Kidney glomerular epithelial cell (primary cell): ENCODE measurements around the gene CAMKMT.

Source experiments
- DNase-seq: peaks from one replicate; lab custom pipeline; 2025; lab: John Stamatoyannopoulos, UW

Gene CAMKMT

GRCh38 chr2:44596537-44597320 is 235.0 kb downstream of the CAMKMT start:
- peak; percentile 21 for DNase-seq

DNA sequence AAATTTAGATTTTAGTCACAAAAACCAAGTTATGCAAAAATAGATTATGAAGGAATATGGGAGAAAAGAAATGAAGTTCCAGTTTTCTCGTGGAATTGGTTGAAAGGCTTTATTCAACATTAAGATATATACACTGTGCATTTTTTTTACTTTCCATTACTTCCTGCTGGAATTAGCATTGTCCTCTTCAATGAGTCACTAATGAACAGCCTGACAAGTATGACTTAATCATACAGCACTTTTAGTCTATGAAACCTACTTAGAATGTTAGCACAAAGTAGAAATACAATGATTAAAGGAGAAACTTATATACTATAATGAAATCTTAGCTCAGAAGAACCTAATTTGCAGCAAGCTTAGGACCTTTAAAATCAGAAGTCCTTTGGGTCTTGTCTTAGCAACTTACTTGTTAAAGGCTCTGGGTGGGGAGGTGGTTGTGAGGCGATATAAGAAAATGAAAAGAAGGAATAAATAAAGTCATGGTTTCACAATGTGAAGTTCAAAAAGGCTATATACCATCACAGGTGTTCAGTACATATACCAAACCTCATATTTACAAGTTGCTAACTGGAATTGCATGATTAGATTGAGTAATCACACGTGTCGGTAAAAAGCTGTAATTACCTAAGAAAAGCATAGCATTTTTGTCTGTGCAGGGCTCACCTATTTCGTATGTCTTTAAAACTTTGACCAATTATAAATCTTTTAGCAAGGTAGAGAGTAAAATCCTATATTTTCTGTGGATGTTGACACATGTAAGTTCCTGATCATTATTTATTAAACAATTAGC is 236.8 kb downstream of the CAMKMT start:
- DNase-seq = peak; percentile 8

DNA sequence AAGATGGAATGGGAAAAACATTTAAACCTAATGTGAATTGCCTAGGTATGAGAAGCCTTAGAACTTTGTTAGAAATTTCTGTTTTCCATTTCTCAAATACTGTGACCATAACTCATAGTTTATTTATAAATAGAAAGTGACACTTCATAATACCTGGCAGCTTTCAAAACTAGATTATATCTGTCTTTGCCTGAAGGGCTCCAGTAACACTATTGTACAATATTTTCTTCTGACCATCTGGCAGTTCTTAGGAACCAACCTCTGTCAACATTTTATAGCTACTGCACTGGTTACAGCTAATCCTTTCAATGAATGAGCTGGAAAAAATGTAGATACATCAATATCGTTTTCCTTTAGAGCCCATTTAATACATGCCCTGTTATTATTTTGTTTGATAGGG is 237.4 kb downstream of the CAMKMT start:
- no peak for DNase-seq

GRCh38 chr2:44602446-44602845 is 240.7 kb downstream of the CAMKMT start:
- DNase-seq = no peak

- DNase-seq = no peak
Measured at GRCh38 chr2:44605511-44605910, 243.8 kb downstream of the CAMKMT start.

- no peak for DNase-seq
Measured at GRCh38 chr2:44612276-44612675, 250.5 kb downstream of the CAMKMT start.

DNA sequence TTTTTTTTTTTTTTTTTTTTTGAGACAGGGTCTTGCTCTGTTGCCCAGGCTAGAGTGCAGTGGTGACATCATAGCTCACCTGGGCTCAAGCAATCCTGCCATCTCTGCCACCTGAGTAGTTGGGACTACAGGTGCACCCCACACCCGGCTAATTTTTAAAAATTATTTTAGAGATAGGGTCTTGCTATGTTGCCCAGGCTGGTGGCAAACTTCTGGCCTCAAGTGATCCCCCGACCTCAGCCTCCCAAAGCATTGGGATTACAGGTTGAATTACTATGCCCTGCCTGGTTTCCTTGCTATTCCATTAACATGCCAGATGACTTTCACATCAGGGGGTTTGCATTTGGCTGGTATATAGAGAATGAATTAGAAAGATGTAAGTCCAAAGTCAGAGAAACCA is 253.2 kb downstream of the CAMKMT start:
- DNase-seq = no peak

DNA sequence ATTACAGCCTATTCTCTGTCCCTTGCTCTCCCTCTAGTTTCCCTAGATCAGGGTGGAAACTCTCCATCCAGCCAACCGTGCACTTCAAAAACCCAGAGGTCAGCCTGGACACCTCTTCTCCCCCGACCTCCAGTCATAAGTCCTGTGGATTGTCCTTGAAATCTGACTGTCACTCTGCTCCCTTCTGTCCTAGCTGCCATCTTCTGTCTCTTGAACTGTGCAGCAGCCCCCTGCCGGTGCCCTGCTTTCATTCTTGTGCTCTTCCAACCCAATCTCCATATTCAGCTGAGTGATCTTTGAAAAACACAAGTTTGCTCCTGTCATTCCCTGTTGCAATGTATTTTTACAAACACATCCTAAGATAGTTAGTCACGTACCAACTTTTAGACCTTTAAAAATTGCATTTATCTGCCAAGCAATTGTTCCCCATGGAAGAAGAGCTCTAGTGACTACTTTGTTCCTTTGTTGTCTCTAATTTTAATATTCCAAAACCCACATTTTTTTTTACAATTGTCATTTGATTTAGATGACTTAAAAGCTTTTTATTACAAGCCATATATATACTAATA is 254.3 kb downstream of the CAMKMT start:
- peak; percentile 18 for DNase-seq

DNA sequence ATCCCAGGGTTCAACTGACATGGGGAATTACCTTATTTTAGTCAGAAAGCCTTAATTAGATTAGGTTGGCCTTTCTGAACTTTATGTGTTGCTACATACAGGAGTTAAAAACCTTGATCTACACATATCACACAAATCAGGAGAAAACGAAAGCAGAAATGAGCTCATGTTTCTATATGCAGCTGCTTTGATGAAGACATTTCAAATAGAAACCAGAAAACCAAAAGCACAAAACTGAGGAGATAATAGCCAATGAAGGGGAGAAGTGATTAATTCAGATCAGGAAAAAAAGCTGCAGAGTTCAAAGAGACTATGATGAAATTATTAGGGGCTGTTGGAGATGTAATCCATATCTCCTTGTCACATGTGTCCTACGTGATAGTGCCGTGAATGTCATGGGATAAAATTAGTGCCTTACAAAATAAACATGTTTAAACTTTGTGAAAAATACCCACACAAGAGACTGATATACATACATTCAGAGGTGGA is 255.0 kb downstream of the CAMKMT start:
- no peak for DNase-seq

DNA sequence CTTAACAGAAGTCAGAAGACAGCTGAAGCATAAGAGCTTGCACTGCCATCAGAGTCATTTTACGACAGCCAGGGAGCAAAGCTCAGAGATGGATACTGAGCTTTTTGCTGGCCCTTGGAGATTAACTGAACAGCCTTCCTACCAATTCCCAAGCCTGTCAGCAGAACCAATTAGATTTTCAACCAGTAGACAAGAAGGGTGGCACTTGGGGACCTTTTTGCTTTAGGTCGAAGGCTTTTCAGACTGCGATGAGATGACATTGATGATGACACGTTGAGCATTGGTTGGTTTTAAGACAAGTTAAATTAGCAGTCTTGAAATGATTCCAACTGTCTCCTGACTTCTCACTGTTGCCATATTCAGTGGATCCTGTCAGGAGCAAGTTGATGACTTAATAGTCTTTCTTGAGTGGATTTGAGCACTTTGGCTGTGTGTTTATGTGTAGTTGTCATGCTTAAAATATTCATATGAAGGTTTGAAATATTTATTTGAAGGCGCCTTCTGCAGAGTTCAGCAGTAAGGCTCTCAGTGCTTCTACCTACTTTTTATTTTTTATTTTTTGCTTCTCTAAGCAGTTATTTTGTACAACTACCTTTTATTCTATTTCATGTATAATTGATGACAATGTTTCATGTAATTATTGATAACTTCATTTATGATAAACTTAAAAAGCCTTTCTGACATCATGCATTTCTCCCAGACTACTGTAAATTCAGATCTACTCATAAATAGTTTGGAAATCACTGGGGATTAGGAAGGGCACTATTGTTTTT is 256.7 kb downstream of the CAMKMT start:
- no peak for DNase-seq

DNA sequence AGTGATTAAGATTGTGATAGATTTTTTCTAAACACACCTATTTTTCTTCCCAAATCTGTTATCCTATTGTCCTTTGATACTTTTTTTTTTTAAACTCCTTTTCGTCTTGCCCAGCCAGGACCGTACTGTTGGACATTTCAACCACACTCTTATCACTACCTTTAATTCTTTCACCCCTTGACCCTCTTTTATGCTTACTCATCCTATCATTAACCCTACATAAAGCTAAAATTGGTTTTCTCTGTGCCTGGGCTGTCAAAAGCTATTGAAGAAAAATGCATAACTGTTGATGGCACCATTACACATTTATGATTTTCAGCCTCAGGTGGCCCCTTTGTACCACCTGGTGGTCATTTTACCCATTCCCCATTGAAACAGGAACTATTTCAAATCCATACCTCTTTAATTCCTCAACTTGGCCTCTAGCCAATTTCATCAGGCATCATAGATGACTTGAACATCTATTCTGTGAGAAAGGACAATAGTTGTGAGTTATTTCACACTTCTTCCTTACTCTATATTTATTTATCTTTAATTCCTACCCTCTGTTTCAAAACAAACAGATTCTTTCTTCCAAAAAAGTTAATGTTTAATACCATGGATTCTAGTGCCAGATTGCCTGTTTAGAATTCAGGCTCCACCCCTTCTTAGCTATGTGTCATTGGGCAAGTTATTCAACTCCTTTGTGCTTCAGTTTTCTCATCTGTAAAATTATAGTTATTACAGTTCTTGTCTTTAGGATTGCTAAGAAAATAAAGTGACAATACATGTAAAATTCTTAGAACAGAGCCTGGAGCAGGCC is 258.6 kb downstream of the CAMKMT start:
- peak; percentile 27 for DNase-seq

DNA sequence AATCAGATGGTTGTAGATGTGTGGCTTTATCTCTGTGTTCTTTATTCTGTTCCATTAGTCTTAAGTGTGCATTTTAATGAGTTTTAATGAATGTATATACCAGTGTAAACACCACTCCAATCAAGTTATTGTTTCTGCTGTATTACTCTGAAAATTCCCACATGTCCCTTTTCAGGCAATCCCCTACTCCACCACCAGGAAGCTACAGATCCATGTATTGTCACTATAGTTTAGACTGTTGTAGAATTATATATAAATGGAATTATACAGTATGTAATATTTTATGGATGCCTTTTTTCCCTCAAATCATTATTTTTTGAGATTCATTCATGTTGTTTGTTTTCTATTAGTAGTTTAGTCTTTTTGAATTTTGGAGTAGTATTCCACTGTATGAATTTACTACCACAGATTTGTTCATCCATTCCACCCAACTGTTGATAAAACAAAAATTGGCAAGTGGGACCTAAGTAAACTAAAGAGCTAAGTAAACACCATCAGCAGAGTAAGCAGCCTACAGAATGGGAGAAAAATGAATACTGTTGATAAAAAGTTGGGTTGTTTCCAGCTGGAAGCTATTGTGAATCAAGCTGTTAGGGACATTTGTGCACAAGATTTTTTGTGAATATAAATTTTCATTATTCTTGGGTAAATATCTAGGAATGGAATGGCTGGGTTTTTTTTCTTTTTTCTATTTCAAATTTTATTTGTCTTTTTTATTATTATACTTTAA is 262.0 kb downstream of the CAMKMT start:
- DNase-seq = no peak

GRCh38 chr2:44628297-44628696 is 266.6 kb downstream of the CAMKMT start:
- no peak for DNase-seq

DNA sequence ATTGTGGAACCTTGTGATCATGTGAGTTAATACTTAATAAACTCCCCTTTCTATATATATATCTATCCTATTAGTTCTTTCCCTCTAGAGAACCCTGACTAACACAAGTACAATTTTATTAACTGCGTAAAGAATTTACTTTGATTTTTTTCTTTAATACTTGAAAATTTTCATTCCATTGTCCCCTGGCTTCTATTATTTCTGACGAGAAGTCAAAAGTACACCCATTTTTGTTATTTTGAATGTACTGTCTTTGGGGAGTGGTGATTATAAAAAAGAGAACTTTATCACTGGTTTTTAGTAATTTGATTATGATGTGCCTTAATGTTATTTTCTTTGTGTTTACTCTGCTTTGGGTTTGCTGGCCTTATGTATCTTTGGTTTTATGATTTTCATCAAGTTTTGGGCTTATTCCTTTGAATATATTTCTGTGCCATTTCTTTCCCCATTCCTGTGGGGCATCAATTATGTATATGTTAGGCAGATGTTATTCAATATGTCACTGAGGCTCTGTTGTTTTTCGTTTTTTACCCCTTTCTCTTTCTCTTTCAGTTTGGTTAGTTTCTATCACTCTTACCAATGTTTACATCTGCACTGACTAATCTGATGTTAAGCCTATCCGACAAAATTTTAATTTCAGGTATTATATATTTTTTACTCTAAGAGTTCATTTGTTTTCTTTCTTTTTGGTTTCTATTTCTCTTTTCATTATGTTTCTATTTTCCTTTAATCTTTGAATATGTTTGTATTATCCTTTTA is 271.4 kb downstream of the CAMKMT start:
- DNase-seq = no peak

DNA sequence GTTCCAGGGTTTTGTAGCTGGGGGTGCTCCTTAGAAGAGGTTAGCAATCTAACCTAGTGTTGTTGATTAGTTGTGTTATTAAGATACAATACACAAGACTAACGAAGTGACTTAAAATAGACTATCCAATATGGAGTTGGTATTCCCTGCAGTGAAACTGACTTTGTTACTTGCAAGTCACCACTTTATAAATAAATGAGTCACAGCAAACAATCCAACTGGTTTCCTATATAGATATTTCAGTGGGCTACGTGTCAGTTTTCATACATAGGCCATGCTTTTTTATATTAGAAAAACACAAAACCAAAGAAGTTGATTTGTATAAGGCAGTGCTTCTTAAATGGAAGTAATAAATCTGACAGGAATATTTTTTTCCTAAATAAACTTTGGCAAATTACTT is 274.0 kb downstream of the CAMKMT start:
- DNase-seq = no peak

- DNase-seq = no peak
Measured at GRCh38 chr2:44638649-44639048, 276.9 kb downstream of the CAMKMT start.

DNA sequence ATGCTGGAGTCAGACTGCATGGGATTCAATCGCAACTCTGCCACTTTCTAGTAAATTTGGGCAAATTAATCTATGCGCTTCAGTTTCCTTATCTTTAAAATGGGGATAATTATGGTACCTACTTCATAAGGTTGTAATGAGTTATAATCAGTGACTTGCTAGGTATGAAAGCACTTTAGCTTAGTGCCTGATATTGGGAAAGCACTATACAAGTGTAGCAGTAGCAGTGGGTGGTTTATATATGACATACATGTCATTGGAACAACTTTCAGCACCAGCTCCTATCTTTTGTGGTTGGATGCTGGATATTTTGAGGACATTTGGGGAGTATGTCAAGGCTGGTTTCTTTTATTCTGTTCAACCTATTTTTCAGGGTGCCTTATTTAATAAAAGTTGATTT is 277.7 kb downstream of the CAMKMT start:
- DNase-seq = no peak

GRCh38 chr2:44642123-44642857 is 280.5 kb downstream of the CAMKMT start:
- DNase-seq = no peak

DNA sequence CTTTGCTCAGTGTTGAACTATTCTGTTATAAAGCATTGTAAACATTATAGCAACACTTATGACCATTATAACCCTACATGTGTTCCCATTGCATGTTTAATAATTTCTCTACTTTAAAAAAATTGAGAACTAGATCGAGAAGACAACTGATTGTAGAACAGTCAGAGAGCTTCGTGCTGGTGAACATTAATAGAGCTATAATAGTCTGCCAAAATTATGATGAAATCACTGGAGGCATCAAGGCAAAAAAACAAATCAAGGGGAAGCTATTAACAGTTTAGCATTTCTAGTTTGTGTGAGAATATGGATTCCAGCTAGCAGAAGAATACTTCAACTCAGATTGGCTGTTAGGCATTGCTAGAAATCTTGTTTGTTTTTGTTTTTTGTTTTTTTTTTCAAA is 284.2 kb downstream of the CAMKMT start:
- no peak for DNase-seq
